CD8-positive, alpha-beta memory T cell (primary cell): ENCODE data around the gene RASGEF1C. TPM values are rescaled to one million over a fixed set of nuclear protein-coding genes. Genes with fewer than 3 reads are reported as not detected.

Experiments used
- CTCF ChIA-PET: fragments of 350-600 bp; sonication (Branson Sonifier 250); formaldehyde crosslinking; loops from one replicate; lab custom pipeline; 2021; ENCODE audit warnings: antibody characterized with exemption; lab: Charles Lee
- POLR2A ChIA-PET: fragments of 350-600 bp; sonication (Branson Sonifier 250); formaldehyde crosslinking; loops from one replicate; lab custom pipeline; 2021; ENCODE audit warnings: antibody characterized with exemption; lab: Charles Lee
- DNase-seq, 5 donors: peaks; one replicate each; pipeline versions ENCODE4 v3.0.0 to v3.0.0-alpha.2; 2020 to 2022; ENCODE audit warnings: mixed read lengths in 1 of 5
- H3K27ac ChIP-seq: one replicate; pipeline ENCODE4 v1.7.0; 2013; ENCODE audit warnings: low read depth, mild to moderate bottlenecking, low read length, moderate library complexity
- H3K27me3 ChIP-seq: 2 replicates; pipeline ENCODE4 v1.7.0; 2013; ENCODE audit warnings: low read length, mild to moderate bottlenecking; ENCODE audit not compliant: insufficient read depth, poor library complexity, severe bottlenecking
- H3K36me3 ChIP-seq: 2 replicates; pipeline ENCODE4 v1.7.0; 2013; ENCODE audit warnings: mild to moderate bottlenecking, low read length, moderate library complexity; ENCODE audit not compliant: insufficient read depth
- H3K4me1 ChIP-seq: 2 replicates; pipeline ENCODE4 v1.7.0; 2013; ENCODE audit warnings: mild to moderate bottlenecking, low read length, moderate library complexity; ENCODE audit not compliant: insufficient read depth
- H3K4me3 ChIP-seq: 2 replicates; pipeline ENCODE4 v1.7.0; 2013; ENCODE audit warnings: mild to moderate bottlenecking, low read length
- H3K9me3 ChIP-seq: 2 replicates; pipeline ENCODE4 v1.7.0; 2013; ENCODE audit warnings: mild to moderate bottlenecking, low read length
- H3K27ac Mint-ChIP-seq, 8 donors: one replicate each; pipeline ENCODE4 v1.8.0; 2020 to 2021; ENCODE audit warnings: mixed read lengths in 8 of 8, mild to moderate bottlenecking in 6 of 8, inconsistent platforms in 3 of 8, moderate library complexity in 3 of 8
- H3K27me3 Mint-ChIP-seq, 2 donors: one replicate each; pipeline ENCODE4 v1.8.0; 2020 to 2021; ENCODE audit warnings: mixed read lengths in 2 of 2, mild to moderate bottlenecking in 1 of 2, moderate library complexity in 1 of 2
- H3K36me3 Mint-ChIP-seq, 3 donors: one replicate each; pipeline ENCODE4 v1.8.0; 2020 to 2021; ENCODE audit warnings: mixed read lengths in 3 of 3, inconsistent platforms in 1 of 3, mild to moderate bottlenecking in 1 of 3
- H3K4me1 Mint-ChIP-seq, 3 donors: one replicate each; pipeline ENCODE4 v1.8.0; 2020 to 2021; ENCODE audit warnings: mixed read lengths in 3 of 3, inconsistent platforms in 1 of 3, mild to moderate bottlenecking in 1 of 3
- H3K4me3 Mint-ChIP-seq, 7 donors: one replicate each; pipeline ENCODE4 v1.8.0; 2020 to 2021; ENCODE audit warnings: mixed read lengths in 7 of 7, mild to moderate bottlenecking in 6 of 7, moderate library complexity in 4 of 7, inconsistent platforms in 2 of 7
- H3K9me3 Mint-ChIP-seq, 5 donors: one replicate each; pipeline ENCODE4 v1.8.0; 2020 to 2022; ENCODE audit warnings: mixed read lengths in 5 of 5, mild to moderate bottlenecking in 3 of 5, moderate library complexity in 2 of 5, inconsistent platforms in 1 of 5
- polyA plus RNA-seq: library from polyadenylated mRNA; unstranded; fragments of 300-500 nt; fragmentation: Illumina TruSeq; gene quantifications from one replicate; pipeline ENCODE4 v1.2.3, GENCODE V29; 2021
- total RNA-seq, 2 experiments: library from RNA; stranded (reverse); gene quantifications; one replicate each; pipeline ENCODE4 v1.2.3, GENCODE V29; 2021

RASGEF1C gene
- total and polyA plus RNA-seq, 3 experiments from 2014 or later = not detected

DNA sequence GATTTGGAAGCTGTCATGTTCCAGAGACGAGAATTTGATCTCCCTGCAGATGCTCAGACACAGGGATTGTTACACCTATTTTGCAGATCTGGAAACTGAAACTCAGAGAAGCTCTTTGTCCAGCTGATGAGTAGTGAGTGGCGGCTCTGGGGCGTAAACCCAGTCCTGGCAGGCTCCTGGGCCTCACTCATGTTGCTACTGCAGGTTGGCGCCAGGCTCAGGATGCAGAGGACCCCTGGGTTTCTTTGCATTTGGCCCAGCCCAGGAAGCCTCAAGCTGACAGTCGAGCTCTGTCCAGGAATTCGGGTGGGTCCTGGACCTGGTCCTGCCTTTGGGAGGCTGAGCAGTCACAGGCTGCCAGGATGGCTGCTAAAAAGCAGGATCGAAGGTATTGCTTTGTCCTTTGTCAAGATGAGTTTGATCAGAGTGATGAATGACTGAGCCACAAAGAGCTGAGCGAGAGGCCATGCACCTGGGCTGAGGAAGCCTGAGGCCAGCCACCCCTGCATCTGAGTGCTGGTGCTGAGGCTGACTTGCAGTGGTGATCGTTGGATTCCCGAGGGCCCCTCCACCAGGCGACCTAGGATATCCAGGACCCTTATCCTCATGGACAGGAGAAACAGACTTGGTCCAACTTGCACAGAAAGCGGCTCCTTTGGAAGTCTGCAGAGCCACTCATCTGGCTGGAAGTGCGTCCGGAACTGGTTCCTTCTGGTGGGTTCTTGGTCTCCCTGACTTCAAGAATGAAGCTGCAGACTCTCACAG lies 129.1 kb downstream of the RASGEF1C start:
- peaks cover 9% of the 10 kb centered on the region for H3K27me3 ChIP-seq
- Mint-ChIP-seq H3K9me3 (no peaks in the 10 kb centered on the region), H3K4me3 (peak overlapping the region in 6 of 7 donors; percentile 72 to 87 (median 78)), H3K36me3 (no peaks in the 10 kb centered on the region), H3K27me3 (peaks cover 42 to 68% of the 10 kb centered on the region in 2 donors), H3K4me1 (peaks cover 4 to 13% (median 8%) of the 10 kb centered on the region in 3 donors), H3K27ac (no peak overlapping the region)
- no peaks in the 10 kb centered on the region for H3K9me3 ChIP-seq
- no peaks in the 10 kb centered on the region for H3K36me3 ChIP-seq
- H3K4me3 ChIP-seq = no peak overlapping the region
- POLR2A ChIA-PET = no interaction called here
- no peak for DNase-seq
- H3K4me1 ChIP-seq = no peaks in the 10 kb centered on the region
- H3K27ac ChIP-seq = no peak overlapping the region
- CTCF ChIA-PET = interaction anchor here (1.0 to 4.0 kb wide), 2 partner anchors 11 to 13 kb away, joined by 3 to 21 read pairs; no protein-coding TSS in a partner anchor

DNA sequence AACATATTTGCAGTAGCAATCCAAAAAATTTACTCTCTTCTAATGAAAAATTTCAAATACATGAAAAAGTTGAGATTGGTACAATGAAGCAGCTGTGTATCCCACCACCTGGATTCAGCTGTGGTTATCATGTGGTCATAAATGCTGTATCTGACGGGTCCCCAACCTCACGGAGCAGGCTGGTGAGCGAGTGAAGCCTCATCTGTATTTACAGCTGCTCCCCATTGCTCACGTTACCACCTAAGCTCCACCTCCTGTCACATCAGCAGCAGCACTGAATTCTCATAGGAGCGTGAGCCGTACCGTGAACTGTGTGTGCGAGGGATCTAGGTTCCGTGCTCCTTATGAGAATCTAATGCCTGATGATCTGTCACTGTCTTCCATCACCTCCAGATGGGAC lies 130.7 kb downstream of the RASGEF1C start:
- DNase-seq = no peak
- no peak overlapping the region for H3K27ac Mint-ChIP-seq
- no peaks in the 10 kb centered on the region for H3K36me3 Mint-ChIP-seq
- peaks cover 9% of the 10 kb centered on the region for H3K27me3 ChIP-seq
- H3K27me3 Mint-ChIP-seq = peaks cover 42 to 59% of the 10 kb centered on the region in 2 donors
- peaks cover 7 to 12% (median 8%) of the 10 kb centered on the region in 3 donors for H3K4me1 Mint-ChIP-seq
- H3K4me1 ChIP-seq = no peaks in the 10 kb centered on the region
- CTCF ChIA-PET = interaction anchor here (1.5 to 4.0 kb wide), 2 partner anchors 12 kb away, joined by 4 to 21 read pairs; no protein-coding TSS in a partner anchor
- H3K9me3 Mint-ChIP-seq = no peaks in the 10 kb centered on the region
- POLR2A ChIA-PET = no interaction called here
- no peak overlapping the region for H3K4me3 Mint-ChIP-seq
- no peaks in the 10 kb centered on the region for H3K36me3 ChIP-seq
- H3K9me3 ChIP-seq = no peaks in the 10 kb centered on the region
- H3K4me3 ChIP-seq = no peak overlapping the region
- no peak overlapping the region for H3K27ac ChIP-seq

DNA sequence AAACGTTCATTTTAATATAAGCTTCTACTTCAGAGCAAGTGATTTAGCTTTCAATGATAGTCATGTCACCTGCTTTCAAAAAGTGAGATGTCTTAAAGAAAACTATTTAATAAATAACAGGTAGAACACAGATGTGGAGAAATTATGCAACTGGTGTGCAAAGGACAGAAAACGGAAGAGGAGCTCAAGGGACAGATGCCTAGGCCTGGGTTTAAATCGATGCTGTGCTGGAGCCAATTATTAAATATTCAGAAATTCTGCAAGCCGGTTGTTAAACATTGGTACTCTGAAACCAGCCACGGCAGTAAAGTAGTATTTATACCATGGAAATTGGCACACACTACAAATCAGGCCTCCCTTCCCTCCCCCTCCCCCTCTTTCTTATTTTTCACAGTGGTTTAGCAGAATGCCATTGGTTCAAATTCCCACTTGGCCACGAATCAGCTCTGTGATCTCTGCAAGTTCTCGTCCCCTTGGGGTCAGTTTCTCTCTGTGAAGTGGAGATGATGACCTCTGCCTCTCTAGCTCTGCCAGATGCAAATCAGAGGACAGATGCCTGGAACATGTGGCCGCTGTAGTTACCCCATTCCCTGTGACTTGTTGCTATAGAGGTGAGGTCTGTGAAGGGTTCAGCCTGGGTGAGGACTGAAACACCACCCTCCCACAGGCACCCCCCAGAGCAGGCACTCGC lies 131.3 kb downstream of the RASGEF1C start:
- Histone ChIP-seq H3K4me3 (no peak overlapping the region), H3K27me3 (peaks cover 9% of the 10 kb centered on the region), H3K36me3 (no peaks in the 10 kb centered on the region), H3K4me1 (peaks cover 2% of the 10 kb centered on the region), H3K27ac (no peak overlapping the region), H3K9me3 (no peaks in the 10 kb centered on the region)
- POLR2A ChIA-PET = no interaction called here
- Mint-ChIP-seq H3K4me3 (no peak overlapping the region), H3K27me3 (peaks cover 41 to 53% of the 10 kb centered on the region in 2 donors), H3K4me1 (peaks cover 8 to 14% (median 9%) of the 10 kb centered on the region in 3 donors), H3K9me3 (no peaks in the 10 kb centered on the region), H3K27ac (no peak overlapping the region), H3K36me3 (no peaks in the 10 kb centered on the region)
- CTCF ChIA-PET = interaction anchor here (0.7 to 1.5 kb wide), 2 partner anchors 11 to 12 kb away, joined by 3 to 4 read pairs; no protein-coding TSS in a partner anchor
- DNase-seq = no peak

GRCh38 chr5:180075703-180076102 lies 133.3 kb downstream of the RASGEF1C start:
- peaks cover 17 to 23% (median 17%) of the 10 kb centered on the region in 3 donors for H3K4me1 Mint-ChIP-seq
- H3K27me3 Mint-ChIP-seq = peaks cover 28 to 35% of the 10 kb centered on the region in 2 donors
- Histone ChIP-seq H3K9me3 (no peaks in the 10 kb centered on the region), H3K27me3 (peaks cover 9% of the 10 kb centered on the region), H3K36me3 (no peaks in the 10 kb centered on the region), H3K27ac (no peak overlapping the region), H3K4me1 (peaks cover 11% of the 10 kb centered on the region), H3K4me3 (no peak overlapping the region)
- CTCF ChIA-PET = no interaction called here
- no peaks in the 10 kb centered on the region for H3K36me3 Mint-ChIP-seq
- POLR2A ChIA-PET = no interaction called here
- no peaks in the 10 kb centered on the region for H3K9me3 Mint-ChIP-seq
- peak overlapping the region in 1 of 7 donors; percentile 74 for H3K4me3 Mint-ChIP-seq
- DNase-seq = no peak
- no peak overlapping the region for H3K27ac Mint-ChIP-seq

DNA sequence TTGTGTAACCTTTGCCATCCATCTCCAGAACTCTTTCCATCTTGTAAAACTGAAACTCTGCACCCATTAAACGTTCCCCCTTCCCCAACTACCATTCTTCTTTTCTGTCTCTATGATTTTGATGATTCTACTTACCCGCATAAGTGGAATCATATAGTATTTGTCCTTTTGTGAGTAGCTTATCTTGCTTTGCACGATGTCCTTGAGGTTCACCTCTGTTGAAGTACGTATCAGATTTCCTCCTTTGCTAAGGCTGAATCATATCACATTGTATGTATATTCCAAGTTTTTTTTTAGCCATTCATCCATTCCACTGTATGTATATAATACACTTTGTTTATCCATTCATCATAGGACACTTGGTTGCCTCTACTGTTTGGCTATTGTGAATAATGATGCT lies 134.5 kb downstream of the RASGEF1C start:
- H3K36me3 Mint-ChIP-seq = no peaks in the 10 kb centered on the region
- POLR2A ChIA-PET = no interaction called here

GRCh38 chr5:180072556-180072955 lies 136.5 kb downstream of the RASGEF1C start:
- DNase-seq = peak in 2 of 5 donors; percentile 11 to 50
- Histone ChIP-seq H3K27me3 (peaks cover 4% of the 10 kb centered on the region), H3K4me3 (peak overlapping the region; percentile 56), H3K4me1 (peaks cover 22% of the 10 kb centered on the region), H3K27ac (peak overlapping the region; percentile 38), H3K9me3 (no peaks in the 10 kb centered on the region), H3K36me3 (no peaks in the 10 kb centered on the region)
- POLR2A ChIA-PET = no interaction called here
- Mint-ChIP-seq H3K9me3 (no peaks in the 10 kb centered on the region), H3K27me3 (peaks cover 5% of the 10 kb centered on the region in 2 donors), H3K27ac (peak overlapping the region; percentile 77 to 96 (median 86)), H3K36me3 (no peaks in the 10 kb centered on the region), H3K4me1 (peaks cover 27 to 30% (median 29%) of the 10 kb centered on the region in 3 donors), H3K4me3 (peak overlapping the region; percentile 82 to 87 (median 83))
- CTCF ChIA-PET = no interaction called here

More for the DNA sequence above, 134.5 kb downstream of the RASGEF1C start:
- H3K27me3 ChIP-seq = peaks cover 9% of the 10 kb centered on the region
- CTCF ChIA-PET = no interaction called here
- DNase-seq = no peak
- no peak overlapping the region for H3K27ac ChIP-seq
- Mint-ChIP-seq H3K9me3 (no peaks in the 10 kb centered on the region), H3K4me3 (peak overlapping the region in 3 of 7 donors; percentile 0 to 89 (median 24)), H3K27me3 (peaks cover 19 to 23% of the 10 kb centered on the region in 2 donors), H3K4me1 (peaks cover 24 to 28% (median 24%) of the 10 kb centered on the region in 3 donors), H3K27ac (peak overlapping the region in 1 of 8 donors; percentile 79)
- H3K9me3 ChIP-seq = no peaks in the 10 kb centered on the region
- H3K4me1 ChIP-seq = peaks cover 22% of the 10 kb centered on the region
- H3K4me3 ChIP-seq = no peak overlapping the region
- H3K36me3 ChIP-seq = no peaks in the 10 kb centered on the region

DNA sequence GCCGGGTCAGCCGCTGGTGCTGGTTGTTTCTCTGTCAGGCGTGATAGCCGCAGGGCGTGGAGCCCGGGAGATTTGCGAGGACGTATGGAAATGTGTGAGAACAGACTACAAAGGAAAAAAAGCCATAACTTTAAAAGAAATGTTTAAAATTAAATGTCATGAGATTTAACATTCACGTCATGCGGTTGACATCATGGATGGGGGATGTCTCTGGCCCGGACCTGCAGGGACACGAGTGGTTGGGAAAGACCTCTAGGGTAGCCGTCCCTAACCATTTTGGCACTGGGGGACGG lies 136.8 kb downstream of the RASGEF1C start:
- Histone ChIP-seq H3K27ac (peak overlapping the region; percentile 38), H3K9me3 (no peaks in the 10 kb centered on the region), H3K4me3 (peak overlapping the region; percentile 56), H3K27me3 (peaks cover 4% of the 10 kb centered on the region), H3K36me3 (no peaks in the 10 kb centered on the region), H3K4me1 (peaks cover 22% of the 10 kb centered on the region)
- Mint-ChIP-seq H3K4me3 (peak overlapping the region; percentile 82 to 87 (median 83)), H3K4me1 (peaks cover 27 to 30% (median 29%) of the 10 kb centered on the region in 3 donors), H3K9me3 (no peaks in the 10 kb centered on the region), H3K27me3 (peaks cover 5% of the 10 kb centered on the region in 2 donors), H3K27ac (peak overlapping the region; percentile 73 to 96 (median 80)), H3K36me3 (no peaks in the 10 kb centered on the region)
- POLR2A ChIA-PET = no interaction called here
- no peak for DNase-seq
- CTCF ChIA-PET = no interaction called here
